DOHH2 (cell line): ENCODE measurements around the gene MAPK13.

Experiments
- EZH2phosphoT487 ChIP-seq: fragments of 200-600 bp; sonication (generic); IDR thresholded peaks from 2 replicates; pipeline ENCODE4 v1.6.1; 2017; ENCODE audit warnings: borderline replicate concordance, mild to moderate bottlenecking, antibody characterized with exemption, low read length, moderate library complexity, mixed read lengths
- TF ChIP-seq, protein P1 (sequence below): fragments of 200-600 bp; sonication (generic); IDR thresholded peaks from one replicate; pipeline ENCODE4 v1.5.1; 2014; ENCODE audit warnings: antibody characterized with exemption, mild to moderate bottlenecking, low read depth, low read length; ENCODE audit not compliant: poor library complexity, severe bottlenecking

- TF ChIP-seq, protein P1, sequence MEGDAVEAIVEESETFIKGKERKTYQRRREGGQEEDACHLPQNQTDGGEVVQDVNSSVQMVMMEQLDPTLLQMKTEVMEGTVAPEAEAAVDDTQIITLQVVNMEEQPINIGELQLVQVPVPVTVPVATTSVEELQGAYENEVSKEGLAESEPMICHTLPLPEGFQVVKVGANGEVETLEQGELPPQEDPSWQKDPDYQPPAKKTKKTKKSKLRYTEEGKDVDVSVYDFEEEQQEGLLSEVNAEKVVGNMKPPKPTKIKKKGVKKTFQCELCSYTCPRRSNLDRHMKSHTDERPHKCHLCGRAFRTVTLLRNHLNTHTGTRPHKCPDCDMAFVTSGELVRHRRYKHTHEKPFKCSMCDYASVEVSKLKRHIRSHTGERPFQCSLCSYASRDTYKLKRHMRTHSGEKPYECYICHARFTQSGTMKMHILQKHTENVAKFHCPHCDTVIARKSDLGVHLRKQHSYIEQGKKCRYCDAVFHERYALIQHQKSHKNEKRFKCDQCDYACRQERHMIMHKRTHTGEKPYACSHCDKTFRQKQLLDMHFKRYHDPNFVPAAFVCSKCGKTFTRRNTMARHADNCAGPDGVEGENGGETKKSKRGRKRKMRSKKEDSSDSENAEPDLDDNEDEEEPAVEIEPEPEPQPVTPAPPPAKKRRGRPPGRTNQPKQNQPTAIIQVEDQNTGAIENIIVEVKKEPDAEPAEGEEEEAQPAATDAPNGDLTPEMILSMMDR = no peak
- TF ChIP-seq EZH2phosphoT487 = no peak
These were observed 31.2 kb upstream of the MAPK13 start for GRCh38 chr6:36098920-36099647.
